NB4 (cell line): ENCODE measurements around the gene ABCF3.

Source experiments
- POLR2A ChIP-seq: IDR thresholded peaks from 2 replicates; pipeline ENCODE4 v1.6.1; 2011; ENCODE audit warnings: mild to moderate bottlenecking; ENCODE audit not compliant: insufficient read length; ENCODE audit errors: extremely low read depth
- TF ChIP-seq, protein P1 (sequence below): IDR thresholded peaks from one replicate; pipeline ENCODE4 v1.5.1; 2012; ENCODE audit warnings: low read depth, low read length
- TF ChIP-seq, protein P2 (sequence below): IDR thresholded peaks from 2 replicates; pipeline ENCODE4 v1.6.1; 2011; ENCODE audit warnings: low read depth, low read length

DNA sequence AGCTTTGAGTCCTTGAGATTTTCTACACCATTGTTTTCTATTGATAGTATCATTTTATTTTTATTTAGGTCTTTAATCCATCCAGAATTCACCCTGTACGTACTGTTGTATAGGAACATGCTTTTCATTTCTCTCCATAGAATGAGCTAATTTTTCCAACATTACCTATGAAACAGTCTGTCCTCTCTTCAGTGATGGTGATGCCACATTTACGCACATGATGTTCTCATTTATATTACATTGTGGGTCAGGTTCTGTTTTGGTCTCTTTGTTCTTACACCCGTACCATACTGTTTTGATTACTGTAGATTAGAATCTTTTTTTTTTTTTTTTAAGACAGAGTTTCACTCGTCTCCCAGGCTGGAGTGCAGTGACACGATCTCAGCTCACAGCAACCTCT, 25.7 kb downstream of the ABCF3 start:
- TF ChIP-seq, protein P1, sequence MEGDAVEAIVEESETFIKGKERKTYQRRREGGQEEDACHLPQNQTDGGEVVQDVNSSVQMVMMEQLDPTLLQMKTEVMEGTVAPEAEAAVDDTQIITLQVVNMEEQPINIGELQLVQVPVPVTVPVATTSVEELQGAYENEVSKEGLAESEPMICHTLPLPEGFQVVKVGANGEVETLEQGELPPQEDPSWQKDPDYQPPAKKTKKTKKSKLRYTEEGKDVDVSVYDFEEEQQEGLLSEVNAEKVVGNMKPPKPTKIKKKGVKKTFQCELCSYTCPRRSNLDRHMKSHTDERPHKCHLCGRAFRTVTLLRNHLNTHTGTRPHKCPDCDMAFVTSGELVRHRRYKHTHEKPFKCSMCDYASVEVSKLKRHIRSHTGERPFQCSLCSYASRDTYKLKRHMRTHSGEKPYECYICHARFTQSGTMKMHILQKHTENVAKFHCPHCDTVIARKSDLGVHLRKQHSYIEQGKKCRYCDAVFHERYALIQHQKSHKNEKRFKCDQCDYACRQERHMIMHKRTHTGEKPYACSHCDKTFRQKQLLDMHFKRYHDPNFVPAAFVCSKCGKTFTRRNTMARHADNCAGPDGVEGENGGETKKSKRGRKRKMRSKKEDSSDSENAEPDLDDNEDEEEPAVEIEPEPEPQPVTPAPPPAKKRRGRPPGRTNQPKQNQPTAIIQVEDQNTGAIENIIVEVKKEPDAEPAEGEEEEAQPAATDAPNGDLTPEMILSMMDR = no peak
- TF ChIP-seq POLR2A = no peak
- TF ChIP-seq, protein P2, sequence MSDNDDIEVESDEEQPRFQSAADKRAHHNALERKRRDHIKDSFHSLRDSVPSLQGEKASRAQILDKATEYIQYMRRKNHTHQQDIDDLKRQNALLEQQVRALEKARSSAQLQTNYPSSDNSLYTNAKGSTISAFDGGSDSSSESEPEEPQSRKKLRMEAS = no peak
